ENCODE results near the gene ATP6V0E1.
A peak's percentile ranks its signal among the peaks of the same experiment; 100 is the strongest.

Gene ATP6V0E1

GRCh38 chr5:172956936-172957335 lies 26.6 kb upstream of the ATP6V0E1 start:
- DNase-seq (ENCODE audit: low spot score) = peak; percentile 72

- no peak for DNase-seq (ENCODE audit: low spot score)
Observed at GRCh38 chr5:172957458-172957857, 26.1 kb upstream of the ATP6V0E1 start.

GRCh38 chr5:172958331-172959046 lies 25.1 kb upstream of the ATP6V0E1 start:
- peak; percentile 30 for DNase-seq (ENCODE audit: low spot score)

- no peak for DNase-seq (ENCODE audit: low spot score)
Observed at GRCh38 chr5:172959824-172960799, 23.5 kb upstream of the ATP6V0E1 start.

- DNase-seq (ENCODE audit: low spot score) = no peak
Observed at GRCh38 chr5:172969921-172970320, 13.7 kb upstream of the ATP6V0E1 start.

- no peak for DNase-seq (ENCODE audit: low spot score)
Observed at GRCh38 chr5:172971482-172971881, 12.1 kb upstream of the ATP6V0E1 start.

GRCh38 chr5:172972552-172972951 lies 11.0 kb upstream of the ATP6V0E1 start:
- no peak for DNase-seq (ENCODE audit: low spot score)

GRCh38 chr5:172973127-172973916 lies 10.2 kb upstream of the ATP6V0E1 start:
- DNase-seq (ENCODE audit: low spot score) = no peak

GRCh38 chr5:172973931-172974330 lies 9.6 kb upstream of the ATP6V0E1 start:
- no peak for DNase-seq (ENCODE audit: low spot score)

GRCh38 chr5:172975289-172975688 lies 8.3 kb upstream of the ATP6V0E1 start:
- no peak for DNase-seq (ENCODE audit: low spot score)

- DNase-seq (ENCODE audit: low spot score) = no peak
Observed at GRCh38 chr5:172979778-172980177, 3.8 kb upstream of the ATP6V0E1 start.

- no peak for DNase-seq (ENCODE audit: low spot score)
Observed at GRCh38 chr5:172981931-172982330, 1.6 kb upstream of the ATP6V0E1 start.

- peak; percentile 76 for DNase-seq (ENCODE audit: low spot score)
Observed at GRCh38 chr5:172984244-172984953, 828 bp downstream of the ATP6V0E1 start.

GRCh38 chr5:172985596-172985995 lies 2.0 kb downstream of the ATP6V0E1 start:
- DNase-seq (ENCODE audit: low spot score) = no peak

GRCh38 chr5:172988276-172988675 lies 4.7 kb downstream of the ATP6V0E1 start:
- DNase-seq (ENCODE audit: low spot score) = no peak

GRCh38 chr5:172990776-172991175 lies 7.2 kb downstream of the ATP6V0E1 start:
- no peak for DNase-seq (ENCODE audit: low spot score)

- no peak for DNase-seq (ENCODE audit: low spot score)
Observed at GRCh38 chr5:172994405-172994804, 10.8 kb downstream of the ATP6V0E1 start.

- no peak for DNase-seq (ENCODE audit: low spot score)
Observed at GRCh38 chr5:172999372-172999973, 15.9 kb downstream of the ATP6V0E1 start.

GRCh38 chr5:172999974-173000373 lies 16.4 kb downstream of the ATP6V0E1 start:
- DNase-seq (ENCODE audit: low spot score) = peak; percentile 51

- no peak for DNase-seq (ENCODE audit: low spot score)
Observed at GRCh38 chr5:173001229-173001841, 17.8 kb downstream of the ATP6V0E1 start.

GRCh38 chr5:173003360-173003759 lies 19.8 kb downstream of the ATP6V0E1 start:
- DNase-seq (ENCODE audit: low spot score) = no peak

Data from pons (tissue), 1 donor.